GM18873 (cell line): ENCODE measurements around the gene PIAS1.
"Not testable (repeated sequence)": the region's sequence is repeated elsewhere in the genome, so short reads cannot be mapped to it uniquely, and the experiment has no call there.

ENCODE experiments used
- ATAC-seq: cut with Tn5 transposase; IDR thresholded peaks from one replicate; pipeline ENCODE4 v1.9.1; 2021; ENCODE audit warnings: mild to moderate bottlenecking, moderate library complexity, moderate number of reproducible peaks; ENCODE audit not compliant: unreplicated experiment, low FRiP score

Gene PIAS1

GRCh38 chr15:68211656-68212320, 157.7 kb downstream of the PIAS1 start:
- no peak for ATAC-seq

GRCh38 chr15:68213491-68213845, 159.4 kb downstream of the PIAS1 start:
- not testable (repeated sequence) for ATAC-seq

DNA sequence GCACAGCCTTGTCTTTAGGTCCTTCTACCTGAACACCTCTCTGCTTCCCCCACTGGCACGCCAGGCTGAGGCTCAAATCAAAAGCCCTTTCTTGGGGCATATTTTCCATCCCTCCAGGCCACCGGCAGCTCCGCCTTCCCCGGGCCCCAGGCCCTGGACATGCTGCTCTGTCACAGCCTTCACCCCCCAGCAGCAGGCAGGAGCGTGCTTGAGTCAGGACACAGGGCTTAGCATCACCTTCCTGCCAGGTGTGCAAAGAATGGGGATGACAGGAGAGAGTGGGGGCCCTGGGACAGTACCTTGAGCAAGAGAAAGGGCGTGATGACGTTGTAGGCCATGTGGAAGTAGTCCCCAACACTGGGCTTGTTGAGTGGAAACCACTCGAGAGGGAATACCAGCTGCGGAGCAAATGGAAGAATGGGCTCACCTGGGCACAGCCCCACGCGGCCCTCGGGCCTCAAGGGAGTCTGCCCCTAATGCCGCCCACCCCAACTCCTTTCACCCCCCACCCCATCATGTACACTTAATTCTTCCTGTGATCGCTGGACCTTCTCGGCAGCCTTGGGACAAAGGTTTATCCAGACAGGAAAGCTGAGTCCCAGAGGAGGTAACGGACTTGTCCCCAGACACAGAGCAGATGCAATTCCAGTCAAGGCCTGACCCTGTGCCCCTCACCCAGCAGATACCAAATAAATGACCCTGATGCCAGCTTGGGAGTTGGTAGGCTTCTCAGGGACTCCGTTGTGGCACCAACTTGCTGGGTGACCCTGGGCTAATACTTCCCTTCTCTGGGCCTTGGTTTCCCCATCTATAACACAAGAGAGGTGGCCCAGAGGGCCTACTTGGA, 160.1 kb downstream of the PIAS1 start:
- no peak for ATAC-seq

- ATAC-seq = no peak
These were observed 160.7 kb downstream of the PIAS1 start for GRCh38 chr15:68214838-68215254.

DNA sequence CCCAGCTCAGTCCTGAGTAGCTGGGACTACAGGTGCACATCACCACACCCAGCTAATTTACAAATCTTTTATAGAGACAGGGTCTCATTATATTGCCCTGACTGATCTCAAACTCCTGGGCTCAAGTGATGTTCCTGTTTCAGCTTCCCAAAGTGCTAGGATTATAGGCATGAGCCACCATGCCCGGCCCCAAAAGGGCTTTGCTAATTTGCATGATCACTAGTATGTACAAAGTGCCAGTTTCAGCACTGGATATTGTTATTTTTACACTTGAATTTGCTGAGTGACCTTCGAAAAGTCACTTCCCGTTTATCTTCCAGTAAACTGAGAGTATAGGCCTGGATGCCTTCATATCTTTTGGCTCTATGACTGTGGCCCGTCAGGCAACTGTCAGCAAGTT, 163.2 kb downstream of the PIAS1 start:
- ATAC-seq = no peak

- ATAC-seq = no peak
These were observed 164.2 kb downstream of the PIAS1 start for GRCh38 chr15:68218331-68218730.

DNA sequence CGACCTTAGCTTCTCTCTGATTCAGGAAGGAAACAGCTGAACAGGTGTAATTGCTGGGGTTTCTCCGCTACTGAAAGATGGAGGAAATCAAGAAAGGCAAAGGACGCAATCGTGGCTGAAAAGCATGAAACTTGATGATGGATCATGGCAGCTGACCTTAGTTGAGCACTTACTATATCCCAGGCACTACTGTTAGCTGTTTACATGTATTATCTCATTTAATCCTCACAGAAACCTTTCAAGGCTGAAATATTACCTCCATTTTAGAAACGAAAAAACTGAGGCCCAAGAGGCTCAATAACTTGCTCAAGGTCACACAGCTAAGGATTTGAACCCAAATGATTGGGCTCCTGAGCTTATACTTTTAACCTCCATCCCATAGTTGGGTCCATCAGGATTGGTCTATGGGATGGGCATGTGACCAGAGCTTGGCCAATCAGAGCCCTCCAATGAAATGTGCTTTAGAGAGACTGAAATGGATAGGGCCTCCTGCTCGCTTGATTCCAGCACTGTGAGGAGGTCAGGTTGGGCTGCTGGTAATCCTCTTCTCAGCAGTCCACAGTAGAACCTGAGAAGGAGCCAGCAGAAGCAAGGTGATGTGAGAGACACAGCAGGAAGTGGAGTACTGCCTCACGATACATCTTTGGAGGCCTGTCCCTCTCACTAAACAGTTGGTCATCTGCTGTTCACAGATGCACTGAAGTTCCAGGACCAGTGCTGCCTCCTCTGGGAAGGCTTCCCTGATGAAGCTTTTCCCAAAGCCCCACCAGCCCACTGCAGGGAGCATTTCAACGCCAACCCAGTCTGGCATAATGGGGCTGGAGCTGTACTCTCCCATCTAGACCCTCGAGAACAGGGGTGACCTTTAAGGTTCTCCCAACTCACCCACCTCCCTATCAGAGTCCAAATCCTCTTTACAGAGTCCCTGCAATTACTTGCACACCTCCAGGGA, 165.0 kb downstream of the PIAS1 start:
- no peak for ATAC-seq

DNA sequence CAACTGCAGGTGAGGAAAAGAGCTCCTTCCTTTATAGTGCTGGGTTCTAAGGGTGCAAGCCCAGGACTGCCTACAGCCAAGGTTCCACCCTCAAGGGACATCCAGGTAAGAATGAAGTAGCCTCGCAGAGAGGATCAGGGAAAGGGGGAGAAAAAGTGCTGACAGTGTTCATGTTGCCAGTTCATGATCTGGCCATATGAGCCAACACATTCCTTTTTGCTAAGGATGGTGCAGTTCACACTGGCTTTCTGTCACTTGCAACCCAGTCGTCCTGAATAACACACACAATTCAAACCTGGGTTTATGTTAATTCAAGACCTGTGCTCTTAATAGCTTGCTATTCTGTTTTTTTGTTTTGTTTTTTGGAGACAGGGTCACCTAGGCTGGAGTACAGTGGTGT, 166.4 kb downstream of the PIAS1 start:
- ATAC-seq = no peak

DNA sequence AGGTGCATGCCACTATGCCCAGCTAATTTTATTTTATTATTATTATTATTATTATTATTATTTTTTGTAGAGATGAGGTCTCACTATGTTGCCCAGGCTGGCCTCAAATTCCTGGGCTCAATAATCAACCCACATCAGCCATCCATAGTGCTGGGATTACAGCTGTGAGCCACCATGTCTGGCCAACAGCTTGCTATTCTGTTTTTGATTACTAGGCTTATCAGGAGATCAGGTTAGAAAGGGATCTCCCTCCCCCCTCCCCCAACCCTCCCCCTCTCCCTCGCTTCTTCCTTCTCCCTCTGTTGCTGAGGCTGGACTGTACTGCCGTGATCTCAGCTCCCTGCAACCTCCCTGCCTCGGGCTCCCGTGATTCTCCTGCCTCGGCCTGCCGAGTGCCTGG, 166.9 kb downstream of the PIAS1 start:
- ATAC-seq = no peak

DNA sequence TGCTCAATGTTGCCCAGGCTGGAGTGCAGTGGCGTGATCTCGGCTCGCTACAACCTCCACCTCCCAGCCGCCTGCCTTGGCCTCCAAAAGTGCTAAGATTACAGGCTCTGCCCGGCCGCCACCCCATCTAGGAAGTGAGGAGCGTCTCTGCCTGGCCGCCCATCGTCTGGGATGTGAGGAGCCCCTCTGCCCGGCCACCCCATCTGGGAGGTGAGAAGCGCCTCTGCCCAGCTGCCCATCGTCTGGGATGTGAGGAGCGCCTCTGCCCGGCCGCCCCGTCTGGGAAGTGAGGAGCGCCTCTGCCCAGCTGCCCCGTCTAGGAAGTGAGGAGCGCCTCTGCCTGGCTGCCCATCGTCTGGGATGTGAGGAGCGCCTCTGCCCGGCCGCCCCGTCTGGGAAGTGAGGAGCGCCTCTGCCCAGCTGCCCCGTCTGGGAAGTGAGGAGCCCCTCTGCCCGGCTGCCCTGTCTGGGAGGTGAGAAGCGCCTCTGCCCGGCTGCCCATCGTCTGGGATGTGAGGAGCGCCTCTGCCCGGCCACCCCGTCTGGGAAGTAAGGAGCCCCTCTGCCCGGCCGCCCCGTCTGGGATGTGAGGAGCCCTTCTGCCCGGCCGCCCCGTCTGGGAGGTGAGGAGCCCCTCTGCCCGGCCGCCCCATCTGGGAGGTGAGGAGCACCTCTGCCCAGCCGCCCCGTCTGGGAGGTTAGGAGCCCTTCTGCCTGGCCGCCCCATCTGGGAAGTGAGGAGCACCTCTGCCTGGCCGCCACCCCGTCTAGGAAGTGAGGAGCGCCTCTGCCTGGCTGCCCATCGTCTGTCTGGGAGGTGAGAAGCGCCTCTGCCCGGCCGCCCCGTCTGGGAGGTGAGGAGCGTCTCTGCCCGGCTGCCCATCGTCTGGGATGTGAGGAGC, 167.7 kb downstream of the PIAS1 start:
- not testable (repeated sequence) for ATAC-seq

DNA sequence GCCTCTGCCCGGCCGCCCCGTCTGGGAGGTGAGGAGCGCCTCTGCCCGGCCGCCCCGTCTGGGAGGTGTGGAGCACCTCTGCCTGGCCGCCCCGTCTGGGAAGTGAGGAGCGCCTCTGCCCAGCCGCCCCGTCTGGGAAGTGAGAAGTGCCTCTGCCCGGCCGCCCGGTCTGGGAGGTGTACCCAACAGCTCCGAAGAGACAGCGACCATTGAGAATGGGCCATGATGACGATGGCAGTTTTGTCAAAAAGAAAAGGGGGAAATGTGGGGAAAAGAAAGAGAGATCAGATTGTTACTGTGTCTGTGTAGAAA, 168.3 kb downstream of the PIAS1 start:
- ATAC-seq = not testable (repeated sequence)

GRCh38 chr15:68223171-68223570, 169.1 kb downstream of the PIAS1 start:
- ATAC-seq = no peak

DNA sequence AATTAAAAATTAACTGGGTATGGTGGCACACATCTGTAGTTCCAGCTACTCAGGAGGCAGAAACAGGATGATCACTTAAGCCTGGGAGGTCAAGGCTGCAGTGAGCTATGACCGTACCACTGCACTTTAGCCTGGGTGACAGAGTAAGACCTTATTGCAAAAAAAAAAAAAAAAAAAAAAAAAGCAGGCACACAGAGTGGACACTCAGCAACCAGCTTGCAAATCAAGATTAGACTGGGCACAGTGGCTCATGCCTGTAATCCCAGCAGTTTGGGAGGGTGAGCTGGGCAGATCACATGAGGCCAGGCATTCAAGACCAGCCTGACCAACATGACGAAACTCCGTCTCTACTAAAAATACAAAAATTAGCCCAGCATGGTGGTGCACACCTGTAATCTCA, 170.0 kb downstream of the PIAS1 start:
- ATAC-seq = no peak

DNA sequence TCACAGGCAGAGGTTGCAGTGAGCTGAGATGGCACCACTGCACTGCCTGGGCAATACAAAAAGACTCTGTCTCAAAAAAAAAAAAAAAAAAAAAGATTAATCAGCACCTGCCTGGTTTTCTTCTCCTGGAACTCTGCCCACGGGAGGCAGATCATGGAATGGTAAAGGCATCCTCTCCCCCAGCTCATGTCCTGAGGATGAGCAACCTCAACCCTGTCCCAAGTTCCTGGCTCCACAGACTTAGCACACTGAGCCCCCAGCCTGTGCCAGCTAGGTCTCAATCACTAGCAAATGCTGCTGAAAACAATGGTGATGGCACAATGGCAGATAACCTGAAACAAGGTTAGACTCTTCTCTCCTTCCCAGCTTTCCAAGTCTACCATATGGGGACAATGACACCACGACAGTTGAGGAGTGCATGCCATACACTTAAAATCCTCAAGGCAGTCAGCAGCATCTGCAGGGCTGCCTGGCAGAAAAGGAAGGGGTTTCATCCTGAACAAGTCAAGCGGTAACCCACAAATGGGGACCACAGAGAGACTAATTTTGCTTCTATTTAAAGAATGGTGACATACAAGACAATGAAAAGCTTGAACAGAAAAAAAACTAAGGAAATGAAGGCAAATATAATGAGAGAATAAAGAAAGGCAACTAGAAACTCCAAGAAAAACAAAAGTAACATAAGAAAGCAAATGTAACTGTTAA, 170.6 kb downstream of the PIAS1 start:
- no peak for ATAC-seq

DNA sequence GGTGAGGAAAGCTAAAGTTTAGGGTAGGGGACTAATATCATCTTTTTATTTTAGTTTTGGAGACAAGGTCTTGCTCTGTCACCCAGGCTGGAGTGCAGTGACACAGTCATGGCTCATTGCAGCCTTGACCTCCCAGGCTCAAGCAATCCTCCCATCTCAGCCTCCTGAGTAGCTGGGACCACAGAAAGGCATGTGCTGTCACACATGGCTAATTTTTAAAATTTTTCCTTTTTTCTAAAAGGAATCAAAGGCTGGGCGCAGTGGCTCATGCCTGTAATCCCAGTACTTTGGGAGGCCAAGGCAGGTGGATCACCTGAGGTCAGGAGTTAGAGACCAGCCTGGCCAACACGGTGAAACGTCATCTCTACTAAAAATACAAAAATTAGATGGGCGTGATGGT, 171.3 kb downstream of the PIAS1 start:
- not testable (repeated sequence) for ATAC-seq

- no peak for ATAC-seq
These were observed 173.6 kb downstream of the PIAS1 start for GRCh38 chr15:68227643-68228142.

DNA sequence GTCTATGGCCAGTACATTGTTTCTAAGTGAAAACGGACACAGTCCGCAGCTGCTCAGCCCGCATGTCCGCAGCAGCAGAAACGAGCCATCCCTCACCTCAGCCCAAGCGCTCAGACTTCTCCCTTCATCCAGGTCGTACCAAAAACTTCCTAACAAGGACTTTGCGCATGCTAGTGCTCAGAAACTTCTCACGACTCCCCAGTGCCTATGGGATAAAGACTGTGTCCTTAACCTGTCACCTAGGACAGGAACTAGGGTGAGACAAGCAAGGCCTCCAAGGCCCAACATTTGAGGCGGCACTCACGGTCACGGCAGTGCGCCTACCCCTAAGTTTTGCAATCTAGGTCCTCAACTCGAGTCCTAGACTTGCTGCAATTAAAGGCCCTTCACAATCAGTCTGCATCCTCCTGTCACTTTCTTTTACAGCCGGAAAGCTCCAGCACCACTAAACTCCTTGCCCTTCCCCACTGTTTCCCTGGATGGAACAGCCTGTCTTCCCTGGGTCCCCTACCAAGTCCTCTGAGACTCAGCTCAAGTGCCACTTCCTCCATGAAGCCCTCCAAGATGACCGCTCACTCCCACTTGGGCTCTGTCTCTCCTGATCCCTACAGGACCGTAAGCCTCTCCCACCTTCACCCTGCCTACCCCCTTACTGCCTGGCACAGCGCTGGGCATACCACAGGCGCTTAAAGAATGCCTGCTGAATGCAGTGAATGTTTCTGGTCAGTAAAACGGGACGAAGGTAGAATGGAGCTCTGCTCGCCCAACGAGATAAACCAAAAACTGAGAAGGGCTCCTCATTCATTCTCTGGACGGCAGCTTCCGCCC, 174.2 kb downstream of the PIAS1 start:
- no peak for ATAC-seq

GRCh38 chr15:68228971-68229385, 174.9 kb downstream of the PIAS1 start:
- ATAC-seq = peak; percentile 13
